DOHH2 (cell line): ENCODE measurements around the gene PRMT1.

Experiments
- CTCF ChIP-seq: fragments of 200-600 bp; sonication (generic); IDR thresholded peaks from one replicate; pipeline ENCODE4 v1.5.1; 2014; ENCODE audit warnings: antibody characterized with exemption, mild to moderate bottlenecking, low read depth, low read length; ENCODE audit not compliant: poor library complexity, severe bottlenecking
- EZH2phosphoT487 ChIP-seq: fragments of 200-600 bp; sonication (generic); IDR thresholded peaks from 2 replicates; pipeline ENCODE4 v1.6.1; 2017; ENCODE audit warnings: borderline replicate concordance, mild to moderate bottlenecking, antibody characterized with exemption, low read length, moderate library complexity, mixed read lengths

- TF ChIP-seq CTCF (no peak), EZH2phosphoT487 (no peak)
These were observed 25.1 kb upstream of the PRMT1 start for GRCh38 chr19:49651820-49652550.
